B cell (primary cell): ENCODE measurements around the gene GSKIP. TPM values are rescaled to one million over a fixed set of nuclear protein-coding genes. Genes with fewer than 3 reads are reported as not detected.

Experiments used
- ATAC-seq: fragments of 200-7000 bp; cut with Tn5 transposase; one replicate; pipeline ENCODE4 v1.10.0; 2021; ENCODE audit warnings: low read depth, mild to moderate bottlenecking, moderate number of reproducible peaks, moderate library complexity
- CTCF ChIA-PET: fragments of 350-600 bp; sonication (Branson Sonifier 250); formaldehyde crosslinking; loops from one replicate; lab custom pipeline; 2021; ENCODE audit warnings: antibody characterized with exemption, inconsistent platforms; lab: Charles Lee
- POLR2A ChIA-PET: fragments of 350-600 bp; sonication (Branson Sonifier 250); formaldehyde crosslinking; loops from one replicate; lab custom pipeline; 2021; ENCODE audit warnings: antibody characterized with exemption; lab: Charles Lee
- DNase-seq: peaks from one replicate; pipeline ENCODE4 v3.0.0; 2013
- H2AFZ ChIP-seq: 2 replicates; pipeline ENCODE4 v1.6.1; 2012; ENCODE audit warnings: mild to moderate bottlenecking, low read depth, low read length; ENCODE audit not compliant: insufficient read depth, poor library complexity, severe bottlenecking
- H3K27ac ChIP-seq, 2 donors: 1 replicate in 1 of 2; 2 replicates in 1 of 2; pipeline ENCODE4 v1.5.1; 2012 to 2013; ENCODE audit warnings: low read length in 2 of 2, mild to moderate bottlenecking in 2 of 2, moderate library complexity in 1 of 2
- H3K27me3 ChIP-seq, 4 experiments: fragments of 200-600 bp in 1 of 4; sonication (generic) in 1 of 4; replicated peaks in 1 of 4; 1 replicate in 2 of 4; 2 replicates in 2 of 4; pipeline versions ENCODE4 v1.6.1 to v1.7.0; 2013 to 2016; ENCODE audit warnings: low read length in 3 of 4, mild to moderate bottlenecking in 2 of 4, mixed read lengths in 1 of 4, moderate library complexity in 1 of 4; ENCODE audit not compliant: insufficient read depth in 4 of 4, control insufficient read depth in 3 of 4; ENCODE audit errors: control extremely low read depth in 1 of 4
- H3K36me3 ChIP-seq, 2 experiments: replicated peaks in 1 of 2; 1 replicate in 1 of 2; 2 replicates in 1 of 2; pipeline versions ENCODE4 v1.6.1 to v1.7.1; 2013; ENCODE audit warnings: low read length in 1 of 2; ENCODE audit not compliant: insufficient read depth in 2 of 2, control insufficient read depth in 1 of 2; ENCODE audit errors: control extremely low read depth in 1 of 2, extremely low read depth in 1 of 2
- H3K4me1 ChIP-seq, 2 donors: fragments of 200-600 bp in 1 of 2; sonication (generic) in 1 of 2; 1 replicate in 1 of 2; 2 replicates in 1 of 2; pipeline versions ENCODE4 v1.5.1 to v1.6.1; 2013 to 2017; ENCODE audit warnings: low read length in 2 of 2; ENCODE audit not compliant: control insufficient read depth in 2 of 2, insufficient read depth in 2 of 2
- H3K4me2 ChIP-seq: replicated peaks from 2 replicates; pipeline ENCODE3; 2012; ENCODE audit warnings: mild to moderate bottlenecking, low read depth, low read length; ENCODE audit not compliant: poor library complexity, severe bottlenecking
- H3K4me3 ChIP-seq, 5 experiments: fragments of 200-600 bp in 1 of 5; sonication (generic) in 1 of 5; 1 replicate in 3 of 5; 2 replicates in 2 of 5; pipeline versions ENCODE4 v1.5.1 to v1.7.0; 2011 to 2016; ENCODE audit warnings: low read length in 4 of 5, mild to moderate bottlenecking in 4 of 5, low read depth in 2 of 5, control low read depth in 1 of 5, moderate library complexity in 1 of 5; ENCODE audit not compliant: insufficient read depth in 1 of 5; ENCODE audit errors: control extremely low read depth in 1 of 5, extremely low read depth in 1 of 5
- H3K79me2 ChIP-seq: fragments of 200-600 bp; sonication (generic); one replicate; pipeline ENCODE4 v1.6.0; 2016; ENCODE audit warnings: low read length; ENCODE audit not compliant: control insufficient read depth, insufficient read depth
- H3K9ac ChIP-seq: fragments of 200-600 bp; sonication (generic); 2 replicates; pipeline ENCODE4 v1.6.1; 2017; ENCODE audit warnings: mild to moderate bottlenecking, low read length, moderate library complexity
- H3K9me3 ChIP-seq, 3 donors: one replicate each; pipeline versions ENCODE4 v1.6.1 to v1.7.1; 2013; ENCODE audit warnings: low read length in 2 of 3; ENCODE audit not compliant: control insufficient read depth in 2 of 3, insufficient read depth in 1 of 3; ENCODE audit errors: control extremely low read depth in 1 of 3
- H4K20me1 ChIP-seq: 2 replicates; pipeline ENCODE4 v1.6.0; 2012; ENCODE audit warnings: mild to moderate bottlenecking, low read length; ENCODE audit not compliant: insufficient read depth, control insufficient read depth, poor library complexity, severe bottlenecking
- H3K27ac Mint-ChIP-seq: one replicate; pipeline ENCODE4 v1.8.0; 2021; ENCODE audit warnings: mixed read lengths
- H3K27me3 Mint-ChIP-seq: one replicate; pipeline ENCODE4 v1.8.0; 2021; ENCODE audit warnings: mixed read lengths
- H3K4me1 Mint-ChIP-seq: one replicate; pipeline ENCODE4 v1.8.0; 2021; ENCODE audit warnings: mixed read lengths
- H3K4me3 Mint-ChIP-seq: one replicate; pipeline ENCODE4 v1.8.0; 2021; ENCODE audit warnings: mixed read lengths
- H3K9me3 Mint-ChIP-seq: one replicate; pipeline ENCODE4 v1.8.0; 2022; ENCODE audit warnings: mixed read lengths; ENCODE audit not compliant: insufficient read depth
- EZH2 ChIP-seq: IDR thresholded peaks from 2 replicates; pipeline ENCODE4 v1.6.1; 2012; ENCODE audit warnings: borderline replicate concordance, low read depth, mild to moderate bottlenecking, moderate library complexity, low read length; ENCODE audit not compliant: insufficient read depth, poor library complexity, severe bottlenecking
- WGBS: methylation state at CpG from one replicate; pipeline ENCODE4 v1.1.5; 2013; ENCODE audit warnings: missing lambda C conversion rate; ENCODE audit not compliant: insufficient coverage; 5-methylcytosine and 5-hydroxymethylcytosine counted together
- intact Hi-C: fragments of 100-400 bp; cut with micrococcal nuclease; formaldehyde crosslinking; loops from one replicate; pipeline ENCODE4 v1.10.0; 2022
- polyA plus RNA-seq: library from polyadenylated mRNA; depleted of rRNA; stranded (reverse); fragments of >200 nt; gene quantifications from 2 replicates; pipeline ENCODE4 v1.2.3, GENCODE V29; 2012
- total RNA-seq, 2 donors: library from RNA; stranded (reverse); fragments of 120-200 nt in 1 of 2; gene quantifications; 1 replicate in 1 of 2; 2 replicates in 1 of 2; pipeline versions ENCODE4 v1.2.3 to v1.2.4, GENCODE V29; 2013 to 2022
- TF ChIP-seq, protein P1 (sequence below): fragments of 200-600 bp; IDR thresholded peaks from one replicate; pipeline ENCODE4 v1.8.0; 2022; ENCODE audit warnings: antibody characterized with exemption, mild to moderate bottlenecking

GSKIP gene
- total and polyA plus RNA-seq, 2 donors (not counting 1 experiment from before 2014, with no cell fraction given), result 5.7 to 15.8 TPM

DNA sequence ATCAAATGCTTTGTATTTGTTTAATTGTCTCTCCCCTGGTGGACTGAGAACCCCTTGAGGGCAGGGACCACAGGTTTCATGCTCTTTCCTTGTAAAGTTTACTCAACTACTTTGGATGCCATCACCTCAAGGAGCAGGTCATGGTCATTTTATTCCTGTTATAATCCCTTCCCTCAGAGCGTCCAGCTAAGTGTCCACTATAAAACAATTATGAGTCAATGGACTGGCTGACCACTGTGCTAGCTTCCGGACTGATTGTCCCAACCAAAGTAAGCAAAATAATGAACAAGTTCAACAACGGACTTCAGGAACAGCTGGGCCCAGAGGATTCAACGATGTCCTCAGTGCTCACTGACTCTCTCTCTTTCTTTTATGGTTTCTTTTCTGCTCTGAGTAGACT, 46.8 kb downstream of the GSKIP start:
- peaks cover 19% of the 10 kb centered on the region for H3K27me3 Mint-ChIP-seq
- CTCF ChIA-PET, result interaction anchor here (1.2 kb wide), 1 partner anchor 14 kb away, joined by 4 read pairs; no protein-coding TSS in a partner anchor

DNA sequence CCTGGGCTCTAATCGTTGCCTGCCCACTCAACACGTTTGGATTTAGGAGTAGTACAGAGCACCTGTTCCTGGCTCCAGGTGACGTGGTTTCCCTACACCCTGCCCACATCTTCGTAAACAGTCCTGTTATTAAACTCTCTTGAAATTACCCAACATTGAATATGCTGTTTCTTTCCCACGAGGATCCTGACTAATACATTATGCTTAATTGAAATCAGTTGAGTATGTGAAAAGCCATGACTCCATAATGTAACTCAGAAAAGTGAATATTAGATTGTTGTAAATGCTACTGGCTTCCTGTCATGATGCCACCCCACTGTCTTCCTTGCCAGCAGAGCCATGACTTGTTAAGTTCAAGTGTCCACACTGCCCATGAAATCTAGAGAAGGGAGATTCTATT, 50.2 kb downstream of the GSKIP start:
- H3K79me2 ChIP-seq, result no peaks in the 10 kb centered on the region
- H3K27me3 ChIP-seq, result no peaks in the 10 kb centered on the region
- H3K9ac ChIP-seq, result no peak overlapping the region
- no peaks in the 10 kb centered on the region for H3K9me3 Mint-ChIP-seq
- no peak overlapping the region for H3K27ac ChIP-seq
- peaks cover 11% of the 10 kb centered on the region for H3K27me3 Mint-ChIP-seq
- H3K4me3 ChIP-seq, result no peak overlapping the region
- H3K9me3 ChIP-seq, result no peaks in the 10 kb centered on the region
- no peaks in the 10 kb centered on the region for H3K4me1 Mint-ChIP-seq
- no peaks in the 10 kb centered on the region for H4K20me1 ChIP-seq
- no peak overlapping the region for H3K4me2 ChIP-seq
- POLR2A ChIA-PET, result no interaction called here
- DNase-seq (no peak), ATAC-seq (no peak)
- CTCF ChIA-PET, result no interaction called here
- TF ChIP-seq, protein P1, sequence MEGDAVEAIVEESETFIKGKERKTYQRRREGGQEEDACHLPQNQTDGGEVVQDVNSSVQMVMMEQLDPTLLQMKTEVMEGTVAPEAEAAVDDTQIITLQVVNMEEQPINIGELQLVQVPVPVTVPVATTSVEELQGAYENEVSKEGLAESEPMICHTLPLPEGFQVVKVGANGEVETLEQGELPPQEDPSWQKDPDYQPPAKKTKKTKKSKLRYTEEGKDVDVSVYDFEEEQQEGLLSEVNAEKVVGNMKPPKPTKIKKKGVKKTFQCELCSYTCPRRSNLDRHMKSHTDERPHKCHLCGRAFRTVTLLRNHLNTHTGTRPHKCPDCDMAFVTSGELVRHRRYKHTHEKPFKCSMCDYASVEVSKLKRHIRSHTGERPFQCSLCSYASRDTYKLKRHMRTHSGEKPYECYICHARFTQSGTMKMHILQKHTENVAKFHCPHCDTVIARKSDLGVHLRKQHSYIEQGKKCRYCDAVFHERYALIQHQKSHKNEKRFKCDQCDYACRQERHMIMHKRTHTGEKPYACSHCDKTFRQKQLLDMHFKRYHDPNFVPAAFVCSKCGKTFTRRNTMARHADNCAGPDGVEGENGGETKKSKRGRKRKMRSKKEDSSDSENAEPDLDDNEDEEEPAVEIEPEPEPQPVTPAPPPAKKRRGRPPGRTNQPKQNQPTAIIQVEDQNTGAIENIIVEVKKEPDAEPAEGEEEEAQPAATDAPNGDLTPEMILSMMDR, result no peak
- H3K4me3 Mint-ChIP-seq, result no peak overlapping the region
- no peaks in the 10 kb centered on the region for H3K4me1 ChIP-seq
- intact Hi-C loops, result no loop called here
- no peak overlapping the region for H2AFZ ChIP-seq
- no peak overlapping the region for H3K27ac Mint-ChIP-seq
- 86% methylated on average over 1 of the region's 5 CpGs for WGBS
- H3K36me3 ChIP-seq, result no peaks in the 10 kb centered on the region

More for the DNA sequence above, 46.8 kb downstream of the GSKIP start:
- Histone ChIP-seq H3K9ac (no peak overlapping the region), H4K20me1 (no peaks in the 10 kb centered on the region), H3K4me2 (no peak overlapping the region), H3K79me2 (no peaks in the 10 kb centered on the region), H3K36me3 (no peaks in the 10 kb centered on the region), H3K27ac (no peak overlapping the region), H3K27me3 (no peaks in the 10 kb centered on the region), H3K4me3 (no peak overlapping the region), H3K9me3 (no peaks in the 10 kb centered on the region), H3K4me1 (no peaks in the 10 kb centered on the region), H2AFZ (no peak overlapping the region)
- DNase-seq, result no peak
- no peak for TF ChIP-seq EZH2
- TF ChIP-seq, protein P1, result no peak
- no peak for ATAC-seq
- WGBS, result 95% methylated on average over 2 of the region's 4 CpGs
- no peaks in the 10 kb centered on the region for H3K9me3 Mint-ChIP-seq
- POLR2A ChIA-PET, result no interaction called here
- H3K4me1 Mint-ChIP-seq, result no peaks in the 10 kb centered on the region
- H3K27ac Mint-ChIP-seq, result no peak overlapping the region
- intact Hi-C loops, result no loop called here
- H3K4me3 Mint-ChIP-seq, result no peak overlapping the region
